DOHH2 (cell line): ENCODE data around the gene CD34.

Source experiments
- EZH2phosphoT487 ChIP-seq: fragments of 200-600 bp; sonication (generic); IDR thresholded peaks from 2 replicates; pipeline ENCODE4 v1.6.1; 2017; ENCODE audit warnings: borderline replicate concordance, mild to moderate bottlenecking, antibody characterized with exemption, low read length, moderate library complexity, mixed read lengths
- TF ChIP-seq, protein P1 (sequence below): fragments of 200-600 bp; sonication (generic); IDR thresholded peaks from one replicate; pipeline ENCODE4 v1.5.1; 2014; ENCODE audit warnings: antibody characterized with exemption, mild to moderate bottlenecking, low read depth, low read length; ENCODE audit not compliant: poor library complexity, severe bottlenecking

- TF ChIP-seq, protein P1, sequence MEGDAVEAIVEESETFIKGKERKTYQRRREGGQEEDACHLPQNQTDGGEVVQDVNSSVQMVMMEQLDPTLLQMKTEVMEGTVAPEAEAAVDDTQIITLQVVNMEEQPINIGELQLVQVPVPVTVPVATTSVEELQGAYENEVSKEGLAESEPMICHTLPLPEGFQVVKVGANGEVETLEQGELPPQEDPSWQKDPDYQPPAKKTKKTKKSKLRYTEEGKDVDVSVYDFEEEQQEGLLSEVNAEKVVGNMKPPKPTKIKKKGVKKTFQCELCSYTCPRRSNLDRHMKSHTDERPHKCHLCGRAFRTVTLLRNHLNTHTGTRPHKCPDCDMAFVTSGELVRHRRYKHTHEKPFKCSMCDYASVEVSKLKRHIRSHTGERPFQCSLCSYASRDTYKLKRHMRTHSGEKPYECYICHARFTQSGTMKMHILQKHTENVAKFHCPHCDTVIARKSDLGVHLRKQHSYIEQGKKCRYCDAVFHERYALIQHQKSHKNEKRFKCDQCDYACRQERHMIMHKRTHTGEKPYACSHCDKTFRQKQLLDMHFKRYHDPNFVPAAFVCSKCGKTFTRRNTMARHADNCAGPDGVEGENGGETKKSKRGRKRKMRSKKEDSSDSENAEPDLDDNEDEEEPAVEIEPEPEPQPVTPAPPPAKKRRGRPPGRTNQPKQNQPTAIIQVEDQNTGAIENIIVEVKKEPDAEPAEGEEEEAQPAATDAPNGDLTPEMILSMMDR = no peak
- TF ChIP-seq EZH2phosphoT487 = no peak
These were observed 49.3 kb downstream of the CD34 start for GRCh38 chr1:207861442-207862177.
